OCI-LY3 (cell line): ENCODE results near the gene NKIRAS2.

Experiments used
- CTCF ChIP-seq: fragments of 200-600, 300-600 bp; sonication (generic); IDR thresholded peaks from 2 replicates; pipeline ENCODE4 v1.5.1; 2014; ENCODE audit warnings: antibody characterized with exemption, low read length, low read depth
- EZH2phosphoT487 ChIP-seq: fragments of 200-600 bp; shearing (Covaris generic); IDR thresholded peaks from 2 replicates; pipeline ENCODE4 v1.6.1; 2018; ENCODE audit warnings: antibody characterized with exemption, mixed run types, low read depth

- TF ChIP-seq EZH2phosphoT487 (no peak), CTCF (no peak)
Measured at GRCh38 chr17:41974031-41974430, 45.9 kb upstream of the NKIRAS2 start.
